Endothelial cell of umbilical vein (primary cell): ENCODE measurements around the gene ARHGAP32. TPM values are rescaled to one million over a fixed set of nuclear protein-coding genes. Genes with fewer than 3 reads are reported as not detected.

ENCODE experiments used
- BruUV-seq: library from RNA; stranded (reverse); fragments of 400-500 nt; replicated peaks from 2 replicates; lab custom pipeline; 2021; lab: Mats Ljungman, UMichigan
- CTCF ChIA-PET: fragments of 300-600, 350-600 bp; sonication (Branson Sonifier 250); formaldehyde crosslinking; loops from one replicate; lab custom pipeline; 2021; ENCODE audit warnings: antibody characterized with exemption, inconsistent platforms; lab: Charles Lee
- POLR2A ChIA-PET: fragments of 300-600, 350-600 bp; sonication (Branson Sonifier 250); formaldehyde crosslinking; loops from one replicate; lab custom pipeline; 2021; ENCODE audit warnings: antibody characterized with exemption, inconsistent platforms; lab: Charles Lee
- DNase-seq: peaks from one replicate; pipeline ENCODE4 v3.0.0-alpha.2; 2011; ENCODE audit warnings: low read depth, low spot score
- FAIRE-seq: peaks from 2 replicates; lab custom pipeline; 2011; peaks lifted over from hg19 to GRCh38; lab: Jason Lieb, UNC
- H2AFZ ChIP-seq: 2 replicates; pipeline ENCODE4 v1.6.0; 2012; ENCODE audit warnings: low read depth, low read length, control low read depth, inconsistent platforms
- H3K27ac ChIP-seq: 2 replicates; pipeline ENCODE4 v1.5.1; 2011; ENCODE audit warnings: low read depth, mild to moderate bottlenecking, control low read depth, low read length, moderate library complexity; ENCODE audit not compliant: insufficient read depth
- H3K27me3 ChIP-seq, 2 experiments: 2 replicates each; pipeline versions ENCODE4 v1.6.0 to v1.6.1; 2011; ENCODE audit warnings: low read length in 2 of 2, mixed read lengths in 1 of 2; ENCODE audit not compliant: control insufficient read depth in 2 of 2, insufficient read depth in 2 of 2
- H3K36me3 ChIP-seq, 2 experiments: 2 replicates in 1 of 2; 3 replicates in 1 of 2; pipeline ENCODE4 v1.5.1; 2011; ENCODE audit warnings: low read length in 2 of 2, mild to moderate bottlenecking in 1 of 2, moderate library complexity in 1 of 2; ENCODE audit not compliant: control insufficient read depth in 2 of 2, insufficient read depth in 2 of 2; ENCODE audit errors: extremely low read depth in 1 of 2
- H3K4me1 ChIP-seq: 3 replicates; pipeline ENCODE4 v1.5.1; 2011; ENCODE audit warnings: mild to moderate bottlenecking, low read length; ENCODE audit not compliant: control insufficient read depth, insufficient read depth; ENCODE audit errors: extremely low read depth
- H3K4me2 ChIP-seq: 2 replicates; pipeline ENCODE4 v1.6.1; 2011; ENCODE audit warnings: low read length, control low read depth, mixed read lengths; ENCODE audit not compliant: insufficient read depth
- H3K4me3 ChIP-seq, 3 experiments: fragments of 200-600 bp in 1 of 3; sonication (generic), shearing (Covaris generic) in 1 of 3; replicated peaks in 1 of 3; 2 replicates each; pipeline ENCODE4 v1.5.1; 2011 to 2016; ENCODE audit warnings: control low read depth in 3 of 3, low read length in 3 of 3, mild to moderate bottlenecking in 2 of 3, inconsistent platforms in 1 of 3, low read depth in 1 of 3, moderate library complexity in 1 of 3; ENCODE audit not compliant: insufficient read depth in 1 of 3
- H3K79me2 ChIP-seq: 2 replicates; pipeline ENCODE4 v1.6.0; 2012; ENCODE audit warnings: low read length, inconsistent platforms; ENCODE audit not compliant: control insufficient read depth, insufficient read depth
- H3K9ac ChIP-seq: replicated peaks from 2 replicates; pipeline ENCODE3; 2011; ENCODE audit warnings: low read length, control low read depth; ENCODE audit not compliant: insufficient read depth; ENCODE audit errors: extremely low read depth
- H3K9me1 ChIP-seq: replicated peaks from 3 replicates; pipeline ENCODE4 v1.6.0; 2011; ENCODE audit warnings: mild to moderate bottlenecking, low read length; ENCODE audit not compliant: control insufficient read depth, insufficient read depth; ENCODE audit errors: extremely low read depth
- H3K9me3 ChIP-seq: replicated peaks from 2 replicates; pipeline ENCODE4 v1.5.1; 2012; ENCODE audit warnings: low read length, inconsistent platforms; ENCODE audit not compliant: control insufficient read depth, insufficient read depth
- H4K20me1 ChIP-seq: replicated peaks from 2 replicates; pipeline ENCODE3; 2011; ENCODE audit warnings: mild to moderate bottlenecking, low read length; ENCODE audit not compliant: control insufficient read depth, insufficient read depth; ENCODE audit errors: extremely low read depth
- POLR2A ChIP-seq: IDR thresholded peaks from 2 replicates; pipeline ENCODE4 v1.6.1; 2012; ENCODE audit warnings: low read depth, mild to moderate bottlenecking, control low read depth, low read length
- dilution Hi-C: fragments of 300-500 bp; cut with MboI; formaldehyde crosslinking; loops from one replicate; pipeline ENCODE4 v1.15.0; 2019; ENCODE audit warnings: low sequenced_read_pairs; ENCODE audit not compliant: extremely low pct_ligation_motif_present
- intact Hi-C: fragments of 100-400 bp; cut with micrococcal nuclease; formaldehyde crosslinking; loops from one replicate; pipeline ENCODE4 v1.10.0; 2022
- polyA plus RNA-seq, 4 experiments: library from polyadenylated mRNA; depleted of rRNA in 3 of 4; stranded (reverse) in 3 of 4; unstranded in 1 of 4; fragments of >200 nt; gene quantifications; 2 replicates each; pipeline versions ENCODE4 v1.2.1 to v1.2.3, GENCODE V29; 2011 to 2012; ENCODE audit warnings: missing spikeins in 1 of 4
- small RNA-seq: library from RNA; depleted of rRNA; stranded (forward); fragments of <200 nt; gene quantifications from one replicate; pipeline ENCODE3, GENCODE V24; 2012; ENCODE audit warnings: low replicate concordance, low read depth; ENCODE audit not compliant: insufficient read depth, insufficient read length
- total RNA-seq: library from RNA; stranded (reverse); gene quantifications from 2 replicates; pipeline ENCODE4 v1.2.3, GENCODE V29; 2021
- TF ChIP-seq, protein P1 (sequence below), 2 donors: IDR thresholded peaks; 1 replicate in 1 of 2; 2 replicates in 1 of 2; pipeline ENCODE4 v1.5.1; 2011; ENCODE audit warnings: low read length in 2 of 2, mild to moderate bottlenecking in 2 of 2, moderate library complexity in 2 of 2, control low read depth in 1 of 2, inconsistent platforms in 1 of 2, low read depth in 1 of 2; ENCODE audit not compliant: insufficient read depth in 1 of 2; ENCODE audit errors: extremely low read depth in 1 of 2
- TF ChIP-seq, protein P2 (sequence below): IDR thresholded peaks from 2 replicates; pipeline ENCODE4 v1.6.1; 2011; ENCODE audit not compliant: insufficient read depth, insufficient read length

Gene ARHGAP32
- total and polyA plus RNA-seq, 2 donors (not counting 3 experiments of a cell fraction or from before 2014, with no cell fraction given) = 3.4 to 9.1 TPM

DNA sequence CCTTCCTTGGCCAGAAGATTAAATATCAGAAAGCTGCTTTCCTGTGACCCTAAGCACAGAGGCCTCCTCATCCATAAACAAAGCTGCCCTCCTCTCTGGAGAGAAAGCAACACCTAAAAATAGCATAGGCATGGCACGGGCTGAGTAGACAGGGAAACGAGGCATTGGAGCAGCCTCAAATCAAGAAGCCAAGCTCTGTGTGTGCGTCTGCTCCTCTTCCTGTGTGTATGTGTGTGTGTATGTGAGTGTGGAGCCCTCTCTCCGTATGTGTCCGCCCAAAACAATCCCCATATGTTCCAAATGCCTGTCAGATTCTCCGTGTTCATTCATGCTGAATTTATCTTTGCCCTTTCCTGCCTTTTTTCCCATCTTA is 277.0 kb downstream of the ARHGAP32 start:
- FAIRE-seq (no peak), DNase-seq (no peak)
- ChIA-PET POLR2A (no interaction called here), CTCF (interaction anchor here (1.1 kb wide), 2 partner anchors 9 to 41 kb away, joined by 3 to 5 read pairs; no protein-coding TSS in a partner anchor)
- no peaks in the 10 kb centered on the region for H4K20me1 ChIP-seq
- H3K27me3 ChIP-seq = peaks cover 3 to 6% of the 10 kb centered on the region in 2 experiments
- no TSS peak for BruUV-seq
- H3K9me1 ChIP-seq = no peaks in the 10 kb centered on the region
- no peaks in the 10 kb centered on the region for H3K4me1 ChIP-seq
- H3K4me2 ChIP-seq = no peak overlapping the region
- dilution Hi-C loops = no loop called here
- no peak overlapping the region for H2AFZ ChIP-seq
- no peak overlapping the region for H3K27ac ChIP-seq
- intact Hi-C loops = no loop called here
- no peaks in the 10 kb centered on the region for H3K79me2 ChIP-seq
- no peak for TF ChIP-seq POLR2A
- TF ChIP-seq, protein P1, sequence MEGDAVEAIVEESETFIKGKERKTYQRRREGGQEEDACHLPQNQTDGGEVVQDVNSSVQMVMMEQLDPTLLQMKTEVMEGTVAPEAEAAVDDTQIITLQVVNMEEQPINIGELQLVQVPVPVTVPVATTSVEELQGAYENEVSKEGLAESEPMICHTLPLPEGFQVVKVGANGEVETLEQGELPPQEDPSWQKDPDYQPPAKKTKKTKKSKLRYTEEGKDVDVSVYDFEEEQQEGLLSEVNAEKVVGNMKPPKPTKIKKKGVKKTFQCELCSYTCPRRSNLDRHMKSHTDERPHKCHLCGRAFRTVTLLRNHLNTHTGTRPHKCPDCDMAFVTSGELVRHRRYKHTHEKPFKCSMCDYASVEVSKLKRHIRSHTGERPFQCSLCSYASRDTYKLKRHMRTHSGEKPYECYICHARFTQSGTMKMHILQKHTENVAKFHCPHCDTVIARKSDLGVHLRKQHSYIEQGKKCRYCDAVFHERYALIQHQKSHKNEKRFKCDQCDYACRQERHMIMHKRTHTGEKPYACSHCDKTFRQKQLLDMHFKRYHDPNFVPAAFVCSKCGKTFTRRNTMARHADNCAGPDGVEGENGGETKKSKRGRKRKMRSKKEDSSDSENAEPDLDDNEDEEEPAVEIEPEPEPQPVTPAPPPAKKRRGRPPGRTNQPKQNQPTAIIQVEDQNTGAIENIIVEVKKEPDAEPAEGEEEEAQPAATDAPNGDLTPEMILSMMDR (IDR thresholded peaks at IDR 0.05; ENCODE audit: extremely low read depth in 1 of 2, insufficient read depth in 1 of 2, low read depth in 1 of 2, low read length in 2 of 2) = no peak
- TF ChIP-seq, protein P2, sequence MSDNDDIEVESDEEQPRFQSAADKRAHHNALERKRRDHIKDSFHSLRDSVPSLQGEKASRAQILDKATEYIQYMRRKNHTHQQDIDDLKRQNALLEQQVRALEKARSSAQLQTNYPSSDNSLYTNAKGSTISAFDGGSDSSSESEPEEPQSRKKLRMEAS = no peak
- H3K36me3 ChIP-seq = no peaks in the 10 kb centered on the region
- no peak overlapping the region for H3K9ac ChIP-seq
- no peaks in the 10 kb centered on the region for H3K9me3 ChIP-seq
- H3K4me3 ChIP-seq = no peak overlapping the region

Small RNAs within 50 kb of the gene (small RNA-seq; reads per million reads assigned to genes)
- gene RF00019 = not detected
- gene RNU6-874P = not detected
- gene RNU6-876P = not detected

Other genes starting within 250 kb of the ARHGAP32 start
- not detected in 2 replicates for gene TP53AIP1, start 249.5 kb downstream of the ARHGAP32 start, total RNA-seq
- not detected in 2 replicates for gene TP53AIP1, start 249.5 kb downstream of the ARHGAP32 start, polyA plus RNA-seq
- not detected in 2 replicates for gene BARX2, start 183.5 kb upstream of the ARHGAP32 start, total RNA-seq
- not detected in 2 replicates for gene BARX2, start 183.5 kb upstream of the ARHGAP32 start, polyA plus RNA-seq